ENCODE results near the gene GJD3.
"Not testable (repeated sequence)": the region's sequence is repeated elsewhere in the genome, so short reads cannot be mapped to it uniquely, and the experiment has no call there.

DNA sequence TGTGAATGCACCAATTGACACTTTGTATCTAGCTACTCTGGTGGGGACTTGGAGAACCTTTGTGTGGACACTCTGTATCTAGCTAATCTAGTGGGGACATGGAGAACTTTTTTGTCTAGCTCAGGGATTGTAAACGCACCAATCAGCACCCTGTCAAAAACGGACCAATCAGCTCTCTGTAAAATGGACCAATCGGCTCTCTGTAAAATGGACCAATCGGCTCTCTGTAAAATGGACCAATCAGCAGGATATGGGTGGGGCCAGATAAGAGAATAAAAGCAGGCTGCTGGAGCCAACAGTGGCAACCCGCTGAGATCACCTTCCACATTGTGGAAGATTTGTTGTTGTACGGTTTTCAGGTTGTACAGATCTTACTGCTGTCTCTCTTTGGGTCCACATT, 12.0 kb upstream of the GJD3 start:
- TF ChIP-seq, protein P1, sequence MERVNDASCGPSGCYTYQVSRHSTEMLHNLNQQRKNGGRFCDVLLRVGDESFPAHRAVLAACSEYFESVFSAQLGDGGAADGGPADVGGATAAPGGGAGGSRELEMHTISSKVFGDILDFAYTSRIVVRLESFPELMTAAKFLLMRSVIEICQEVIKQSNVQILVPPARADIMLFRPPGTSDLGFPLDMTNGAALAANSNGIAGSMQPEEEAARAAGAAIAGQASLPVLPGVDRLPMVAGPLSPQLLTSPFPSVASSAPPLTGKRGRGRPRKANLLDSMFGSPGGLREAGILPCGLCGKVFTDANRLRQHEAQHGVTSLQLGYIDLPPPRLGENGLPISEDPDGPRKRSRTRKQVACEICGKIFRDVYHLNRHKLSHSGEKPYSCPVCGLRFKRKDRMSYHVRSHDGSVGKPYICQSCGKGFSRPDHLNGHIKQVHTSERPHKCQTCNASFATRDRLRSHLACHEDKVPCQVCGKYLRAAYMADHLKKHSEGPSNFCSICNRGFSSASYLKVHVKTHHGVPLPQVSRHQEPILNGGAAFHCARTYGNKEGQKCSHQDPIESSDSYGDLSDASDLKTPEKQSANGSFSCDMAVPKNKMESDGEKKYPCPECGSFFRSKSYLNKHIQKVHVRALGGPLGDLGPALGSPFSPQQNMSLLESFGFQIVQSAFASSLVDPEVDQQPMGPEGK (CRISPR knock-in tag; IDR thresholded peaks at IDR 0.05; ENCODE audit: borderline replicate concordance) = not testable (repeated sequence)
- not testable (repeated sequence) for TF ChIP-seq ISL1 (CRISPR knock-in tag; IDR thresholded peaks at IDR 0.05); ESRRG (CRISPR knock-in tag; IDR thresholded peaks at IDR 0.05); ZFP30 (CRISPR knock-in tag; IDR thresholded peaks at IDR 0.05); ARNTL (CRISPR knock-in tag; IDR thresholded peaks at IDR 0.05; ENCODE audit: borderline replicate concordance, low read depth); ZNF8 (CRISPR knock-in tag; IDR thresholded peaks at IDR 0.05)
- TF ChIP-seq, protein P2, sequence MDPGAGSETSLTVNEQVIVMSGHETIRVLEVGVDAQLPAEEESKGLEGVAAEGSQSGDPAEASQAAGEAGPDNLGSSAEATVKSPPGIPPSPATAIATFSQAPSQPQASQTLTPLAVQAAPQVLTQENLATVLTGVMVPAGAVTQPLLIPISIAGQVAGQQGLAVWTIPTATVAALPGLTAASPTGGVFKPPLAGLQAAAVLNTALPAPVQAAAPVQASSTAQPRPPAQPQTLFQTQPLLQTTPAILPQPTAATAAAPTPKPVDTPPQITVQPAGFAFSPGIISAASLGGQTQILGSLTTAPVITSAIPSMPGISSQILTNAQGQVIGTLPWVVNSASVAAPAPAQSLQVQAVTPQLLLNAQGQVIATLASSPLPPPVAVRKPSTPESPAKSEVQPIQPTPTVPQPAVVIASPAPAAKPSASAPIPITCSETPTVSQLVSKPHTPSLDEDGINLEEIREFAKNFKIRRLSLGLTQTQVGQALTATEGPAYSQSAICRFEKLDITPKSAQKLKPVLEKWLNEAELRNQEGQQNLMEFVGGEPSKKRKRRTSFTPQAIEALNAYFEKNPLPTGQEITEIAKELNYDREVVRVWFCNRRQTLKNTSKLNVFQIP (CRISPR knock-in tag; IDR thresholded peaks at IDR 0.05; ENCODE audit: borderline replicate concordance, low read depth) = not testable (repeated sequence)
- TF ChIP-seq, protein P3, sequence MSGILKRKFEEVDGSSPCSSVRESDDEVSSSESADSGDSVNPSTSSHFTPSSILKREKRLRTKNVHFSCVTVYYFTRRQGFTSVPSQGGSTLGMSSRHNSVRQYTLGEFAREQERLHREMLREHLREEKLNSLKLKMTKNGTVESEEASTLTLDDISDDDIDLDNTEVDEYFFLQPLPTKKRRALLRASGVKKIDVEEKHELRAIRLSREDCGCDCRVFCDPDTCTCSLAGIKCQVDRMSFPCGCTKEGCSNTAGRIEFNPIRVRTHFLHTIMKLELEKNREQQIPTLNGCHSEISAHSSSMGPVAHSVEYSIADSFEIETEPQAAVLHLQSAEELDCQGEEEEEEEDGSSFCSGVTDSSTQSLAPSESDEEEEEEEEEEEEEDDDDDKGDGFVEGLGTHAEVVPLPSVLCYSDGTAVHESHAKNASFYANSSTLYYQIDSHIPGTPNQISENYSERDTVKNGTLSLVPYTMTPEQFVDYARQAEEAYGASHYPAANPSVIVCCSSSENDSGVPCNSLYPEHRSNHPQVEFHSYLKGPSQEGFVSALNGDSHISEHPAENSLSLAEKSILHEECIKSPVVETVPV (CRISPR knock-in tag; IDR thresholded peaks at IDR 0.05) = not testable (repeated sequence)
- TF ChIP-seq, protein P4, sequence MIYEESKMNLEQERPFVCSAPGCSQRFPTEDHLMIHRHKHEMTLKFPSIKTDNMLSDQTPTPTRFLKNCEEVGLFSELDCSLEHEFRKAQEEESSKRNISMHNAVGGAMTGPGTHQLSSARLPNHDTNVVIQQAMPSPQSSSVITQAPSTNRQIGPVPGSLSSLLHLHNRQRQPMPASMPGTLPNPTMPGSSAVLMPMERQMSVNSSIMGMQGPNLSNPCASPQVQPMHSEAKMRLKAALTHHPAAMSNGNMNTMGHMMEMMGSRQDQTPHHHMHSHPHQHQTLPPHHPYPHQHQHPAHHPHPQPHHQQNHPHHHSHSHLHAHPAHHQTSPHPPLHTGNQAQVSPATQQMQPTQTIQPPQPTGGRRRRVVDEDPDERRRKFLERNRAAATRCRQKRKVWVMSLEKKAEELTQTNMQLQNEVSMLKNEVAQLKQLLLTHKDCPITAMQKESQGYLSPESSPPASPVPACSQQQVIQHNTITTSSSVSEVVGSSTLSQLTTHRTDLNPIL (CRISPR knock-in tag; IDR thresholded peaks at IDR 0.05; ENCODE audit: low read depth) = not testable (repeated sequence)
